ENCODE data around the gene FAM50B.

The FAM50B gene, protein sequence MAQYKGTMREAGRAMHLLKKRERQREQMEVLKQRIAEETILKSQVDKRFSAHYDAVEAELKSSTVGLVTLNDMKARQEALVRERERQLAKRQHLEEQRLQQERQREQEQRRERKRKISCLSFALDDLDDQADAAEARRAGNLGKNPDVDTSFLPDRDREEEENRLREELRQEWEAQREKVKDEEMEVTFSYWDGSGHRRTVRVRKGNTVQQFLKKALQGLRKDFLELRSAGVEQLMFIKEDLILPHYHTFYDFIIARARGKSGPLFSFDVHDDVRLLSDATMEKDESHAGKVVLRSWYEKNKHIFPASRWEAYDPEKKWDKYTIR

DNA sequence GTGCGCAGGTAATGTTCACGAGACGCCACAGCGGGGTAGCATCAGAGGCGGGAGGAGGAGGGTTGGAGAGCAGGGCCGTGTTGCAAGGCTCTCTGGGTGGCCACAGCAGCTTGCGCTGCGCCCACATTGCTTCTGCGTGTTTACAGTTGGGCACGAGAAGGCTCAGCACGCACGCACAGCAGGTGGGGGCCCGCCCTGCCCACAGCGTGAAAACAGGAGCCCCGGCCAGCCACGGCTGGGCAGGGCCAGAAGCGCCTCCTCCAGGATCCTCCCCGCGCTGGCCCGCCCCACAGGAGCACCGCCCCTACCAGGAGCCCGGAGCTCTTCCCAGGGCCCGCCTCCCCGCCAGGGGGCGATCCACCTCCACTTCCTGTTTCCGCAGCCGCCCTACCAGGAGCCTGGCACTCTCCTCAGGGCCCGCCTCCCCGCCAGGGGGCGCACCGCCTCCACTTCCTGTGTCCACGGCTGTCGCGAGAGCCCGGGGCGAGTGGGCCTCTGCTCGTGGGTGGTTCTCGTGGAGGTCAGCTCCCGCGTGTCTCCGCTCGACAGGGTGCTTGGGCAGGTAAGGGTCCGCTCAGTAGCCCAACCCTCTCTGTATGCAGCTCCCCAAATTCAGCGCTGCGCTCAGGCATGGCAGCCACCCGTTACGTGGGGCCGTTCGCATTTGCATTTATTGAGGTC, at the start of gene FAM50B:
TSS of gene FAM50B (plus strand) at position 449 of the 681 bp plus-strand sequence. CDS start 439 bp downstream, outside the sequence.
- peak; percentile 96 for DNase-seq

DNA sequence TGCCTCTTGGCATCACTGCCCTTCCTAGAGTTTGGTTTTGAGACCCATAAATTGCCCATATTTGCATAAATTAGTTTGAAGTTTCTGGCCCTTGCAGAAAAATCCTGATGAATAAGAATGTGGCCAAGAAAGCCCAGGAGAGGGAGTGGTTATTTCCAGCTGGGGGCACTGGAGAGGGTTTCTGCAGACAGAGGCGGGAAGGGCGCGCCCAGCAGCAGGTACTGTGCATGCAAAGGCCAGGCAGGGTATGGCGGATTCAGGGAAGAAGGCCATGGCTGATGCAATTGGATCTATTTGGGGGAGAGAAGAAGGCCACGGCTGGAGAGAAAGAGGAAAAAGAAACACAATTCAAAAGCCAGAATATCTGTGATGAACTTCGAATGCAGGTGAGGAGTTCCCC, 49.5 kb upstream of the FAM50B start:
- DNase-seq = no peak

DNA sequence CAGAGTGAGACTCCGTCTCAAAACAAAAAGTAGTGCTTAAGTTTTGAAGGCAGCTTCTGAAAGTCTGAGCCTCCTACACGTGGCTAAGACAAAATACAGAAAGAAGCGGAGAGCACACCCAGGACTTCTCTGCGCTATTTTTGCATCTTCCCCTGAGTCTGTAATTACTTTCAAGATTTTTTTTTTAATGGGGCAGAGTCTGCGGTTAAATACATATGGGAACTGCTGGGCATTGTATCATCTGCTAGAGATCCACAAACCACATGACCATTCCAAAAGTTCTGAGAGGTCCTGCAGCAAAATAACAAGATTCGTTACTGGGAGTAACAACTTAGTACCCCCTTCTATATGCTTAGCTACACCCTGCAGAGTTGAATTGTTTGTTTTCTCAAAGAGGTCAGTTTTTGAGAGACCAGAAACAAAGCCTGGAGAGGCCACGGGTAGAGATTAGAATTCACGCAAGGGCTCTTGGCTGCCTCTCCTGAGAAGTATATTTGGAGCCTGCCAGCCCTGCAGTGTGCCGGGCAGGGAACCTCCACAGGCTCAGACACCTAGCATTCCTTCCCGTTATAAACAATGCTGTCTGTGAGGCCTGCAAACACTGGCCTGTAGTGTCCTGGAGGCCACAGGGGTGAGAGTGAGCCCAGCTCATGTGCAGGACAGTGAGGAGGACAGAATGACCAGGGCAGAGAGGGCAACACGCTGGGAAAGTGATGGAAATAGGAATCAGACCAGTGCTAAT, 48.2 kb upstream of the FAM50B start:
- no peak for DNase-seq

DNA sequence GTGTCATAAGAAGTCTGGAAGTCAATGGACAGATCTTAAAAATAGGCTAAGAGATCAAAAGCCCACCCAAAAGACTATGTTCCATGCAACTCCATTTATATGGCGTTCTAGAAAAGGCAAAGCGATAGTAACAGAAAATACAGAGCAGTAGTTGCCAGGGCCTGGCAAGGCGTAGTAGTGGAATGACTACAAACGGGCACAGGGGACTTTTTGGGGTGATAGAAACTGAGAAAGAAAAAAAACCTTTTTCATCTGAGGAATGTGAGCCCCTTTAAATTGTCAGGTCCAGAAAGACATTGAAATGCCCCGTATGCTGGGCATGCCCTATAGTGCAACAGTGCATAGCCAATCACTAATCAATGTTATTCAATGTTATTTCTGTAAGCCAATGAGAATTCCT, 47.2 kb upstream of the FAM50B start:
- DNase-seq = no peak

DNA sequence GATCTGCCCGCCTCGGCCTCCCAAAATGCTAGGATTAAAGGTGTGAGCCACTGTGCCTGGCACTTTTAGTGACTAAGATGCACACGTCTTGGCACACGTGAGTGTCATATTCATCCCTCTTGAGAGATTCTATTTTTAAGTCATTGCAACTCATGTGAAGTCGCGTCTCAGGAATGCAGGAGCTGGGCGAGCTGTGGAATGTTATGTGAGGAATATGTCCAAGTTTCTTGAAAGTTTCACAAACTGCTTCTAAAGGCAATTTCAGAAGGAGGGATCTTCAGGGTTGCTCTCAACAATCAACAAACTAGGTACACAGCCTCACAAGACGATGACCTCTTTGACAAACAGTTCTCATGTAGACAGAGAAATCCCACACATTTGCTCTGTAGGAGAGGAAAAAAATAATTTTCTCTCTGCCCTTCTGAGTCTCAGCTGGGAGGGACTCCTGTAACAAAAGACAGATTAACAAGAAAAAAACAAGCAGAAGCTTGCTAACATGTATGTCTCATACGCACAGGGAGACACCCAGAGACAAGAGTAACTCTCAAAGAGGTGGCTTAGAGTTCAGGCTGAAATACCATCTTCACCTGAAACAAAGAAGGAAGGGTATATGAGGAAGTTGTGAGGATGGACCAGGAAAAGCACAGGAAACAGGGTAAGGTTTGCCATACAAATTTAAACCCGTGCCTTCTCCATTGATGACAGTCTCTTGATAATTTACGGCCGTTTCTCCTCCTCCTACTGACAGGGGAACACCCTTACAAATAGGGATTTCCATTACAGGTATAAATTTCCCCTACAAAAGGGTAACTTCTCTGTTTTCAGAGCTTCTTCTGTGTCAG, 45.3 kb upstream of the FAM50B start:
- peak; percentile 65 for DNase-seq

DNA sequence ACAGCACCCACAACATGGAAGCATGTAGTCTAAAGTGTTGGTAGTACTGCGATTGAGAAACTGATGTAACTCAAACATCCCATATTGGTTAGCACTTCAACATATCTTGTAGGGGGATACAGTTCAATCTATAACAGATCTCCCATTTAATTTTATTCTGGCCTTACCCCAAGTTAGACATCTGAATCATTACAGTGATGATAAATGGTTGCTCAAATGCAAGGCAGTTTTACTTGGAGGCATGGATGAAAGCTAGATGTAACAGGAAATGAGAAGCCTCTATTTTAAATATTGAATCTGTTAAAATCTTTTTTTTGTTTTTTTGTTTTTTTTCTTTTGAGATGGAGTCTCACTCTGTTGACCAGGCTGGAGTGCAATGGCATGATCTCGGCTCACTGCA, 44.2 kb upstream of the FAM50B start:
- no peak for DNase-seq

DNA sequence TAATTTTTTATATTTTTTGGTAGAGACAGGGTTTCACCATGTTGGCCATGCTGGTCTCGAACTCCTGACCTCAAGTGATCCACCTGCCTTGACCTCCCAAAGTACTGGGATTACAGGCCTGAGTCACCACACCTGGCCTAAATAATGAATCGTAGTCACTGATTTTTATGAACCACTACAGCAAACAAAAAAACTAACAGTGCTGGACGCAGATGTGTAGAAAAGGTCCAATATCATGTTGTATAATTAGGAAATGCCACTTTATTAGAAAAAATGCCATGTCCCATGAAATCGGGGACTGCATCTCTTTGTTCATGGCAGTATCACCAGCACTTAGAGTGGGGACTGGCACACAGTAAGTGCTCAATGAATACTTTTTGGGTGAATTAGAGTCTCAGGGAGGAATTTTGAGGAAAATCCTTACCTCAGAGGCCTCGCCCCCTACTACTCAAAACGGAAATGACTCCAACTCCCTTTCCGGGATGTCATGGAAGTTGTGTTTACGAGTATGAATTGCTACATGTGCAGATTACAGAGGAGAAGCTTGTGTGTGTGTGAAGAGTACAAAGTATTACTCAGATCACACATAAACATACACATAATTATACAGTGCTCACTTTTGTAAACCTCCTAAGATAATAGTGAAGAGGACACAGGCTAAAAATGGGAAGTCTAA, 43.6 kb upstream of the FAM50B start:
- DNase-seq = no peak

DNA sequence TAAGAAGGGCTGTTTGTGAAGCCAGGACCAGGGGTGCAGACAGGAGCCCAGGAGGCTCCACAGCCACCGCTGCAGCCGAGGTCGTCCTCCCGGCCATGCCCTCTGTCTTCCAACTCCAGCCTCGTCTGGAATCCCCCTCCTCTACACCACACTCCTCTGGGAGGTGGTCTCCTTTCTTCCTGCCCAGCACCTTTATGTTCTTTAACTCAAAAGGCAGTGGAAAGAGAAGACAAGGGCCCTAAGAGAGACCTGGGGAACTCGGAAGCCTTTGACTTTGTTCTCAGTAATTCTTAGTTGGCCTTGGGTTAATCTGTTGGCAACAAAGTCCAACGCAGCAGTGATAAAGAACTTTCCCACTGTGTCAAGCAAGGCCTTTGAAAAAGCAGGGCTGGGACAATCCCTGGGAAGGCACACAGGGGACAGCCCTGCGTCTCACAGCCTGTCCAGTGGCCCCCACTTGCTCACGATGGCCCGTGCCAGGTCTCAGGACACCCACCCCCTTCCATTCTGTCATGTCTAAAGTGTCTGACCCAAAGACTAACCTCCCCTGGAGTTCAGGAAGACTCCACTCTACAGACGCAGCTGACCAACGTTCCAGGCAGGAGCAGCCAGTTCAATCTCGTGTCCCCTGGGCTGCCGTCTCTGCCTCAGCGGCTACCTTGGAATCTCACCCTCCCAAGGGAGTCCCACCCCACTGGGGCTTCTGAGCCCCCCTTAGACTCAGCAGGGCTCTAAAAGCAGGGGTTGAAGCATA, 42.8 kb upstream of the FAM50B start:
- no peak for DNase-seq

DNA sequence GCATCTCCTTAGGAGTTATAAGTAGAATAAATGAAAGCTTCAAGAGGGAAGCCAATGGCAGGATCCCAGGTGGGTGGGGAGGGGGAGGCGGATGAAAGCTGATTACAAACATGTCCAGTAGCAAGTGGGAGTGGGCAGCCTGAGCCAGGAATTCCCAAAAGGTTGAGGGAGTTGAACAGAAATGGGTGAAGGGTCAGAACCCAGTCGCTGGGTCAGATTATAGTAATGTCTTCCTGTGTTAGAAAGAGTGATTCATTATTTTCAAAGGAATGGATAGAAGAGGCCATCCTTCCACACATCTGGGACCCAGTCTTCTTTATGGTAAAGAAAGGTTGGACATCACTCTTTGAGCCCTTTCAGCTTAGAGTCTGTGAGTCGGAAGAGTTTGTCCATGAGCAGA, 41.0 kb upstream of the FAM50B start:
- no peak for DNase-seq

DNA sequence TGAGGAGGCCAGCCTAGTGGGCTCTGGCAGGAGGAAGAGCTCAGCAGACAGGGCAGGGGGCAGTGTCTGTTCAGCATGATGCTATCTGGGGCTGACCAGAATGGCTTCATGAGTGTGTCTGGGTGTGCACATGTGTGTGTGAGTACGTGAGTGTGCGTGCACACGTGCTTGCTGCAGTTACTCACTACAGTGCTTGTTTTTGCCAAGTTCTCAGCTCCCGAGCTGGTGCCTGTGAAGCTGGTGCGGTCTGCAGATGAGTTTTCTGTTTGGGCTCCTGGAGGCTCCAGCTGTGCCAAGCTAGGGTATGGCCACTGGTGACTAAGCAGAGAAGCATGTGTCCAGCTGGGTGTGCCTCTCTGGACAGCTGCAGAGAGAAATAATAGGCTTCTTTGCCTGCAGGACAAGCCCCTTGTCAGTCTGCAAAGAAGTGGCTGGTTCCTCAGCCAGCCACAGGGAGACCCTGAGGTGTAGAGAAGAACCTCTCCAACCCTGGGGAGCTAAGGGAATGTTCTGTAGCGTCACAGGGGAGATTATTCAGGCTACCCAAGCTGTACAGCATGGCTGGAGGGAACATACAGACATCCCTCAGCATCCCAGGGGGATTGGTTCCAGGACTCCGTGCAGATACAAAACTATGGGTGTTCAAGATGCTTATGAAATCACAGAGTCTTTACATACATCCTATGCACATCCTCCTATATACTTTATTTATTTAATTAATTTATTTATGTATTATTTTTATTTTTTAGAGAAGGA, 40.2 kb upstream of the FAM50B start:
- DNase-seq = peak; percentile 84

DNA sequence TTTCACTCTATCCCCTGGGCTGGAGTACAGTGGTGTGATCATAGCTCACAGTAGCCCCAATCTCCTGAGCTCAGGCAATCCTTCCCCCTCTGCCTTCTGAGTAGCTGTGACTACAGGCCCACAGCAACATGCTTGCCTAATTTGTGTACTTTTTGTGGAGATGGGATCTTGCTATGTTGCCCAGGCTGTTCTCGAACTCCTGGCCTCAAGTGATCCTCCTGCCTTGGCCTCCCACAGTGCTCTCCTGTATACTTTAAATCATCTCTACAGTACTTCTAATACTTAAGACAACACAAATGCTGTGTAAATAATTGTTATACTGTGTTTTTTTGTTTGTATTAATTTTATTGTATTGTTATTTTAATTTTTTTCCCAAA, 39.7 kb upstream of the FAM50B start:
- no peak for DNase-seq

DNA sequence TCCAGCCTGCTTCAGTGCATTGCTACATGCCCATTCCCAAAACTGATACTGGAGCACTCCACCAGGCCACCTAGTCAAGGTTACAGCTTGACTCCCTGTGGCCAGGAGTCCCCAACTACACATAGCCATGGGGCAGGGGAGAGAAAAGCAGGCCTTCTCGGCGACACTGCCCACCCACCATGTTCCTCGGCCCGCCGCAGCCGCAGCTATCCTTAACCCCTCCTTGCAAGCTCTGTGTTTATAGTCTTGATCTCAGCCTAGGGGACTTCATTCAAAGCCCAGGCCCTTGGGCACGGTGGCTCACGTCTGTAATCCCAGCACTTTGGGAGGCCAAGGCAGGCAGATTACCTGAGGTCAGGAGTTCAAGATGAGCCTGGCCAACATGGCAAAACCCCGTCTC, 39.2 kb upstream of the FAM50B start:
- DNase-seq = no peak

DNA sequence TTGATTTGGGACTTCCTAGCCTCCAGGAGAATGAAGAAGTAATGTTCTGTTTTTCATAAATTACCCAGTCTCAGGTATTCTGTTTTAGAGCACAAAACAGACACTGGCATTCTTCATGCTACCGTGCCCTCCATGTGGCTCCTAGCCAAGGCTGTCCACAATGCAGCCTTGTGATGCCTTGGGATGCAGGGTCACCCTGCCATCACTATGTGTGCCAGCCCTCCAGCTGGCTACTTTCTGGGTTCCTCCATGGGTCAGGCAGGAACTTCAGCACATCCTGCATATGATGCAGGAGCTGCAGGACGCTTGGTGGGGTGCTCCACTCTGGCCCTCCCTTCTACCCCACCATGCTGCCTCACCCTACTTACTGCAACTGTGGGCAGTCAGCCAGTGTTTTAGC, 38.0 kb upstream of the FAM50B start:
- no peak for DNase-seq

DNA sequence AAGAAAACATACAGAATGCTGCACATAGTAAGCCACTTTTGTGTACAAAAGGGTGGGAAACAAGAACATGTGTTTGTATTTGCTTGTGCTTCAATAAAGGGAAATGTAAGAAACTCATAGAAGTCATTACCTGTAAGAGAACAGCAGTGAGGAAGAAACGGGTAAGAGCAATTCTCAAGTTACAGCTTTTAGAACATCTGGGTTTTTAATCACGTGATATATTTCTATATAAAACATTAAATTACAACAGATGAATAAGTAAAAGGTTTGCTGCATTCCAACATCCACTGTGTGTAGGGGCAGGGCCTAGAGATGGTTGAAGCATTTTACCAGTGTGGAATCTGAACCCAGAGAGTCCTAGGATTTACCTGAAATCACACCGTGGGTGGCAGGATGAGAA, 36.6 kb upstream of the FAM50B start:
- DNase-seq = no peak

DNA sequence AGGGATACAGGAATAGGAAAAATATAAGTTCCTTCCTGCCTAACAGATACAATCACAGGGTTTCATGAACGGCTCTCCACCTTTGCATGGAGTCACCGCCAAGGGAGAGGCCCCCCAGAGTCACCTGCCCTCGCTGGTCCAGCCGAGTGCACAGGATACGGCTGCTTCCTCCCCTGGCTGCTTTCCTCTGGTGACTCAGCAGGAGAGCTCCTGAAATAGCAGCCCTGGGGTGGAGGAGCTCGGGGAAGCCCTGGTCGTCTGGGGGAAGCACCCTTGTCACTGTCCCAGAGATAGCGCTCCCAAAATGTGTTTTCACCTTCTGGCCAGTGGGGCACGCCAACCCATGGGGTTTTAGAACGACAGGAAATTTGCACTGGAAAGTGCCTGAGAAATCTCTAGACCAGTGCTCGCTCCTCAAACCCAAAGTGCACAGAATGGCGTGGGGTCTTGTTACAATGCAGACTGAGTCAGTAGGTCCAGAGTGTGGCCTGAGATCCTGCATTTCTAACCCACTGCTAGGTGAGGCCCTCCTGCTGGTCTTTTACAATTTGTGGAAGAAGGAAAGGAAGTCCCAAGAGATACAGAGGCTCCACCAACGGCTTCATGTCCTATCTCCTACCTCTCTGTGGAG, 35.9 kb upstream of the FAM50B start:
- DNase-seq = peak; percentile 69

DNA sequence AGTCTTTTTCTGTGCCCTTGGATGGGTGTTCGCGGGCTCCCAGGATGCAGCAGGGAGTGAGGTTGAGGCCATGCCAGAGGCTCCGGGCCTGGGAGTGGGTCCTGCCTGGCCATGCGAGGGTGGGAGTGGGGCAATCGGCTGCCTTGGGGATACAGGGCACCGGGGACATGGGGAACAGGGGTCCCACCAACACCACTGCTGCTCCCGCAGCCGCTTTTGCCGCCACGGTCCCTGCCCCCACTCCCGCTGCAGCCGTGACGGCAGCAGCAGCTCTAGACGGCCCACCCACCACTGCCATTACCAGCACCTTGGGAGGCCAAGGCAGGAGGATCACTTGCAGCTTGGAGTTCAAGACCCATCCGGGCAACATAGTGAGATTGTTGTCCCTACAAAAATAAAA, 35.3 kb upstream of the FAM50B start:
- no peak for DNase-seq

DNA sequence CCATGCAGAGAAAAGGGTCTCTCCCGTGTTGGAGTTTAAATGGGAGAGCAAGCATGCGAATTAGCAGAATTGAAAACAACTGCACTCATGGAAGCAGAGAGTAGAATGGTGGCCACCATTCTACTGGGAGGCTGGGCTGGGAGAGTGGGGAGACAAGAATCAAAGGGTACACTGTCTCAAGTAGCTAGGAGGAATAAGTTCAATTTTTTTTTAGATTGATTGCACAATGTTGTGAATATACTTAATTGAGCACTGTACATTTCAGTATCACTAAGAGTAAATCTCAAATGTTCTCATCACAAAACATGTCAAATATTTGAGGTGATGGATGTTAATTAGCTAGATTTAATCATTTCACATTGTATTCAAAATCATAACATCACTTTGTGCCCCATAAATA, 34.6 kb upstream of the FAM50B start:
- DNase-seq = no peak

DNA sequence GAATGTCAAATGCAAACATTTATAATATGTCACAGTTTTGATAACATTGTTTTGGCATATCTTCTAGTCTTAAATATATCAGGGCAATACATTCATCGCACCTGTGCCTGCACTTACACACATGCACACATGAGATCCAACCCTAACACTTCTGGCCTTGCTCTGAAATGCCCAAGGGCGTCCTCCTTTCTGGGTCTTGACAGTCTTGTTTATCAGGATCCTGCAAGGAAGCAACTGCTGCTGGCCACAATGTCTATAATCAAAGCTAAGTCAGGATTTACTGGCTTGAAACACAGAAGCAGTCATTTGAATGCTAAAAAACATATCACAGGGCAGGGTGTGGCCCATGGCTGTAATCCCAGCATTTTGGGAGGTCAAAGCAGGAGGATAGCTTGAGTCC, 32.9 kb upstream of the FAM50B start:
- no peak for DNase-seq

DNA sequence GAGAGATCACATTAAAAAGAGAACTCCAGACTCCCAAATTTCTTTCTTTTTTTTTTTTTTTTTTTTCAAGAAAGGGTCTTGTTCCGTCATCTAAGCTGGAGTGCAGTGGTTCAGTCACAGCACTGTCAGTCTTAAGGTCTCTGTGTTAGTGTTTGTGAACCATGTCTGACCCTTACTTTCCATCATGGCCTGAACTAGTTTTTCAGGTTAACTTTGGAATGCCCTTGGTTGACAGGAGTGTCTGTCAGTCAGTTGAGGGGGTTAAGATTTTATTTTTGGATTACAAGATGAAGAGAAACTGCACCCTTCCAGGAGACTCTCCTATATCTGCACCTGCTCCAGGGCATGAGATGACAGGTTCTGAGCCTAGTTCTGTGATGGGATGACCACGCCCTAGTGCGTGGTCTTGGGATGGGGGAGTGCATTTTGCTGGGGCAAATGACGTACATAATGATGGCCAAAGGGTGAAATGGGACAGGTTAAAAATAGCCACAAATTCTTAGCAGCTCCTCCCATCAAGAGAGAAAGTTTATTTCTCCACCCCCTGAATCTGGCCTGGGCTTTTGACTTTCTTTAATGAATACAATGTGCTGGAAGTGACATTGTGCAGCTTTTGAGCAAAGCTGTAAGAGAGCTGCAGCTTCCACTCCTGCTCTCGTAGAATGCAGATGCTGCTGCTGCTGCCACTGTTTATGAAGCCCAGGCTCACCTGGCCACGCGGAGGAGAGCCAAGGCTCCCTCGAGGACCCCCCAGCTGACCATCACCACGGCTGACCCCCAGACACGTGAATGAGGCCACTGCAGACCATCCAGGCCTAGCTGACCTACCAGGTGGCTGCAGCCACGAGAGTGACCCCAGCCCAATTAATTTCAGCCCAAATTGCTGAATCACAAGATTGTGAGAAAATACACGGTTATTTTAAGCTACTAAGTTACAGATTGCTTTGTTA, 29.7 kb upstream of the FAM50B start:
- DNase-seq = no peak
